AG09309 (cell line): ENCODE measurements around the gene PDE6D.

ENCODE experiments used
- DNase-seq: peaks from one replicate; pipeline ENCODE4 v3.0.0-alpha.2; 2010; ENCODE audit warnings: low read depth
- H3K4me3 ChIP-seq: 2 replicates; pipeline ENCODE4 v1.5.1; 2011; ENCODE audit warnings: mild to moderate bottlenecking, low read depth, low read length, moderate library complexity; ENCODE audit not compliant: control insufficient read depth
- CTCF ChIP-seq: IDR thresholded peaks from 2 replicates; pipeline ENCODE4 v1.5.1; 2011; ENCODE audit warnings: mild to moderate bottlenecking, low read depth, low read length, inconsistent platforms; ENCODE audit not compliant: insufficient read depth, control insufficient read depth; ENCODE audit errors: missing control alignments

The PDE6D gene

DNA sequence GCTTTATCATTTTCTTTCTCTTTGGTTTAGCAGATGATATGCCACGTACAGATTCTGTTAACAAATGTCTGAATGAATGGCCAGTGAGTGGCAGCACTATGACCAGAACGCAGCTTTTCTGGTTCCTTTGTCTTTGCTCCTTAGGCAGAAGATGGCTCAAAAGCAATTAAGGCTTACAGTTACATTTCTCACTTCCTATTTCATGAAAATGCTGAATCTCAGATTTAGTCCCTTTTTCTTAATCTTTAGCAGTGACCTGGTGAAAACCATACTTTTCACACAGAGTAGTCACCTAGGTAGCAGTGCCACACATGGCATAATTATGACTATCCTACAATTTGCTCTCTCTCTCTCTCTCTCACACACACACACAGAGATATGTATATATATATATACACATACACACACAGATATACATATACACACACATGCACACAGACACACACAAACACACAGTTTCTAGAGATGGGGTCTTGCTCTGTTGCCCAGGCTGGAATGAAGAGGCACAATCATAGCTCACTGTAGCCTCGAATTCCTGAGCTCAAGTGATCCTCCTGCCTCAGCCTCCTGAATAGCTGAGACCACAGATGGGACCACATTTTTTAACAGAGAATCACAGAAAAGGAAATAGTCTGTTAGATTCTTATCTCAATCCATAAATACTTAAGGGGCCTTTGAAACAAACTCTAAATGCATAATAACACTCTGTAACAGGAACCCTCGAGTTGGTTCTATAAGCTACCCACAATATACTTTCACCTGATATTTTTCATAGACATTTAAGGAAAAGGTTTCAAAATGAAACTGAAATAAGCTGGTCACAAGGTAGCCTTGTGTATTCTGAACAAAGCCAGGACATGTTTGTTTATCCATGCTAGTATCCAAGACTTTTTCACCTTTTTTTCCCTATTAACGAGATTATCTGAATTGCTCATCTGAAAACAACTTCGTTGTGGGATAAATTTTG lies 11.6 kb downstream of the PDE6D start:
- DNase-seq: no peak
- TF ChIP-seq CTCF: no peak
- no peak overlapping the region for H3K4me3 ChIP-seq

DNA sequence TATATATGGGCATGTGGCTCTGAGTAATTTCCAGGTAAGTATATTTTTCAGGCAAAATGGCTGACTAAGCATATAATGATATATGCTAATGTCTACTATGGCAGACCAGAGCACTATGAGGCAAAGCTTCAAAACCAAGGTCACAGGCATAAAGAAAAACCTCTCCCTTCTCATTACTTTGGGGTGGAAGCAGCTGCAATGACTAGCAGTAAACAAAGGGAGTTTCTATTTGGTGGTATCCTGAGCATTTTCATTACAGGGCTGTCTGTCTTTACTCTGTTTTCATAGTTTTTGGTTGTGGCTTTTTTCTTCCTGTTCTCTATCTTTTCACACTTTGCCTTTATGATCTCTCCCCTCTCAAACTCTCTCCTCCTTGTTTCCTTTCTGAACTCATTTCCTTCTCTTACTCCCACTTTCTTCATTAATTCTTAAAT lies 15.6 kb downstream of the PDE6D start:
- TF ChIP-seq CTCF: no peak
- no peak overlapping the region for H3K4me3 ChIP-seq
- no peak for DNase-seq

- TF ChIP-seq CTCF: no peak
- DNase-seq: no peak
- H3K4me3 ChIP-seq: no peak overlapping the region
Observed at GRCh38 chr2:231764760-231765159, 16.3 kb downstream of the PDE6D start.

- H3K4me3 ChIP-seq: no peak overlapping the region
- no peak for DNase-seq
- TF ChIP-seq CTCF: no peak
Observed at GRCh38 chr2:231764124-231764523, 17.0 kb downstream of the PDE6D start.

- TF ChIP-seq CTCF: no peak
- H3K4me3 ChIP-seq: no peak overlapping the region
- no peak for DNase-seq
Observed at GRCh38 chr2:231761735-231762134, 19.3 kb downstream of the PDE6D start.

- H3K4me3 ChIP-seq: no peak overlapping the region
- no peak for TF ChIP-seq CTCF
- no peak for DNase-seq
Observed at GRCh38 chr2:231752061-231752460, 29.0 kb downstream of the PDE6D start.
